ENCODE measurements around the gene COQ9. TPM values are rescaled to one million over a fixed set of nuclear protein-coding genes. Genes with fewer than 3 reads are reported as not detected.

COQ9 gene
- total RNA-seq, 1 experiment from 2014 or later = 32.9 TPM

DNA sequence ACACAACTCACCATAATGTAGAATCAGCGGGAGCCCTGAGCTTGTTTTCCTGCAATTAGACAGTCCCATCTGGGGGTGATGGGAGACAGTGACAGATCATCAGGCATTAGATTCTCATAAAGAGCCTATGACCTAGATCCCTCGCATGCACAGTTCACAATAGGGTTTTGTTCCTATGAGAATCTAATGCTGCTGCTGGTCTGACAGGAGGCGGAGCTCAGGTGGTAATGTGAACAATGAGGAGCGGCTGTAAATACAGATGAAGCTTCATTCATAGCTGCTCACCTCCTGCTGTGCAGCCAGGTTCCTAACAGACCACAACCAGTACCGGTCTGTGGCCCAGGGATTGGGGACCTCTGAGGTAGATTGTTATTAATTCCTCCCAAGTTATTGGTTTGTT, 42.0 kb downstream of the COQ9 start:
- WGBS (ENCODE audit: extremely low coverage, insufficient read length, low lambda C conversion rate) = no CpG with 5 or more reads among the region's 5 CpGs
- no peak overlapping the region for H2BK15ac ChIP-seq (ENCODE audit: low read depth, low read length)

More for the DNA sequence above, 42.0 kb downstream of the COQ9 start:
- H3K18ac ChIP-seq (ENCODE audit: insufficient read length, low read depth, low read length) = no peak overlapping the region
- TF ChIP-seq, protein P1, sequence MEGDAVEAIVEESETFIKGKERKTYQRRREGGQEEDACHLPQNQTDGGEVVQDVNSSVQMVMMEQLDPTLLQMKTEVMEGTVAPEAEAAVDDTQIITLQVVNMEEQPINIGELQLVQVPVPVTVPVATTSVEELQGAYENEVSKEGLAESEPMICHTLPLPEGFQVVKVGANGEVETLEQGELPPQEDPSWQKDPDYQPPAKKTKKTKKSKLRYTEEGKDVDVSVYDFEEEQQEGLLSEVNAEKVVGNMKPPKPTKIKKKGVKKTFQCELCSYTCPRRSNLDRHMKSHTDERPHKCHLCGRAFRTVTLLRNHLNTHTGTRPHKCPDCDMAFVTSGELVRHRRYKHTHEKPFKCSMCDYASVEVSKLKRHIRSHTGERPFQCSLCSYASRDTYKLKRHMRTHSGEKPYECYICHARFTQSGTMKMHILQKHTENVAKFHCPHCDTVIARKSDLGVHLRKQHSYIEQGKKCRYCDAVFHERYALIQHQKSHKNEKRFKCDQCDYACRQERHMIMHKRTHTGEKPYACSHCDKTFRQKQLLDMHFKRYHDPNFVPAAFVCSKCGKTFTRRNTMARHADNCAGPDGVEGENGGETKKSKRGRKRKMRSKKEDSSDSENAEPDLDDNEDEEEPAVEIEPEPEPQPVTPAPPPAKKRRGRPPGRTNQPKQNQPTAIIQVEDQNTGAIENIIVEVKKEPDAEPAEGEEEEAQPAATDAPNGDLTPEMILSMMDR (conservative IDR thresholded peaks at IDR 0.05) = no peak
- H3K27me3 ChIP-seq (ENCODE audit: insufficient read depth, low read length) = no peaks in the 10 kb centered on the region
- no peak overlapping the region for H2AK5ac ChIP-seq (ENCODE audit: insufficient read length, low read length)
- Mint-ChIP-seq H3K4me1 (peaks cover 19 to 27% of the 10 kb centered on the region in 2 experiments), H3K27me3 (ENCODE audit: low read depth) (peaks cover 29% of the 10 kb centered on the region), H3K36me3 (ENCODE audit: insufficient read depth in 1 of 3, low read depth in 3 of 3) (no peaks in the 10 kb centered on the region; a peak in 1 of 7 replicates), H3K27ac (peak overlapping the region in 1 of 3 experiments; percentile 22; a peak in 1 of 7 replicates), H3K4me3 (no peak overlapping the region), H3K9me3 (peaks cover 9 to 14% of the 10 kb centered on the region in 2 experiments; a peak in 4 of 5 replicates)
- no peak overlapping the region for H2BK120ac ChIP-seq (ENCODE audit: low read depth, low read length, poor library complexity, severe bottlenecking)
- H3K4me1 ChIP-seq (ENCODE audit: insufficient read depth, low read length) = peaks cover 2% of the 10 kb centered on the region; the same call in 1 of the 2 replicates
- no peak overlapping the region for H3K4me2 ChIP-seq (ENCODE audit: insufficient read depth, insufficient read length, low read length)
- no peak for DNase-seq
- H2AFZ ChIP-seq (ENCODE audit: low read length) = no peak overlapping the region
- H3K23ac ChIP-seq (ENCODE audit: insufficient read length, low read depth, low read length) = no peak overlapping the region
- no peak overlapping the region for H4K91ac ChIP-seq (ENCODE audit: insufficient read length, low read depth, low read length)
- no peak overlapping the region for H4K8ac ChIP-seq (replicated peaks; ENCODE audit: insufficient read length, low read depth, low read length)
- no peak overlapping the region for H2BK20ac ChIP-seq (ENCODE audit: low read depth, low read length, poor library complexity, severe bottlenecking)
- H3K79me2 ChIP-seq (ENCODE audit: insufficient read depth, low read length) = no peaks in the 10 kb centered on the region
- no peak overlapping the region for H2BK5ac ChIP-seq (ENCODE audit: insufficient read length, low read length)
- H3T11ph ChIP-seq (ENCODE audit: low read length) = no peak overlapping the region
- H3K79me1 ChIP-seq (ENCODE audit: insufficient read depth, low read depth, low read length, poor library complexity, severe bottlenecking) = peaks cover 5% of the 10 kb centered on the region
- H2BK12ac ChIP-seq (ENCODE audit: insufficient read length, low read depth, low read length) = no peak overlapping the region
- no peak overlapping the region for H3K56ac ChIP-seq (ENCODE audit: insufficient read length, low read depth, low read length)
- H3K14ac ChIP-seq (ENCODE audit: insufficient read depth, low read length) = no peak overlapping the region
- H3K9ac ChIP-seq (ENCODE audit: extremely low read depth, insufficient read length, low read length) = no peak overlapping the region
- H3K4ac ChIP-seq (ENCODE audit: low read depth, low read length) = no peak overlapping the region
- H3K27ac ChIP-seq (ENCODE audit: insufficient read length, low read depth, low read length) = no peak overlapping the region
- no peaks in the 10 kb centered on the region for H4K20me1 ChIP-seq (ENCODE audit: control insufficient read depth, insufficient read depth, insufficient read length)
- no peaks in the 10 kb centered on the region for H3K9me3 ChIP-seq (ENCODE audit: control insufficient read depth, low read depth, low read length)
- peaks cover 14% of the 10 kb centered on the region for H3K23me2 ChIP-seq (ENCODE audit: insufficient read length, low read depth, low read length, poor library complexity, severe bottlenecking)
- H4K5ac ChIP-seq (ENCODE audit: insufficient read length, low read depth, low read length) = no peak overlapping the region

Data from H9 (cell line).